ENCODE data around the gene GALNT7. TPM values are rescaled to one million over a fixed set of nuclear protein-coding genes. Genes with fewer than 3 reads are reported as not detected.

GALNT7 gene
- total and polyA plus RNA-seq, 7 donors: 0.69 to 3.2 (median 1.6) TPM

- TF ChIP-seq, protein P1, sequence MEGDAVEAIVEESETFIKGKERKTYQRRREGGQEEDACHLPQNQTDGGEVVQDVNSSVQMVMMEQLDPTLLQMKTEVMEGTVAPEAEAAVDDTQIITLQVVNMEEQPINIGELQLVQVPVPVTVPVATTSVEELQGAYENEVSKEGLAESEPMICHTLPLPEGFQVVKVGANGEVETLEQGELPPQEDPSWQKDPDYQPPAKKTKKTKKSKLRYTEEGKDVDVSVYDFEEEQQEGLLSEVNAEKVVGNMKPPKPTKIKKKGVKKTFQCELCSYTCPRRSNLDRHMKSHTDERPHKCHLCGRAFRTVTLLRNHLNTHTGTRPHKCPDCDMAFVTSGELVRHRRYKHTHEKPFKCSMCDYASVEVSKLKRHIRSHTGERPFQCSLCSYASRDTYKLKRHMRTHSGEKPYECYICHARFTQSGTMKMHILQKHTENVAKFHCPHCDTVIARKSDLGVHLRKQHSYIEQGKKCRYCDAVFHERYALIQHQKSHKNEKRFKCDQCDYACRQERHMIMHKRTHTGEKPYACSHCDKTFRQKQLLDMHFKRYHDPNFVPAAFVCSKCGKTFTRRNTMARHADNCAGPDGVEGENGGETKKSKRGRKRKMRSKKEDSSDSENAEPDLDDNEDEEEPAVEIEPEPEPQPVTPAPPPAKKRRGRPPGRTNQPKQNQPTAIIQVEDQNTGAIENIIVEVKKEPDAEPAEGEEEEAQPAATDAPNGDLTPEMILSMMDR (IDR thresholded peaks at IDR 0.05): no peak
- no peak overlapping the region for H3K4me3 ChIP-seq
- no peaks in the 10 kb centered on the region for H3K36me3 ChIP-seq (ENCODE audit: insufficient read depth in 1 of 2, low read depth in 1 of 2)
- H3K27ac ChIP-seq: no peak overlapping the region
- intact Hi-C loops (cut with DNase I): no loop called here
- ATAC-seq (no peak), DNase-seq (no peak)
- H3K4me1 ChIP-seq: no peaks in the 10 kb centered on the region
- no peaks in the 10 kb centered on the region for H3K27me3 ChIP-seq (ENCODE audit: insufficient read depth in 3 of 3, low read length in 2 of 3)
- no peaks in the 10 kb centered on the region for H3K9me3 ChIP-seq
These were observed 61.5 kb downstream of the GALNT7 start for GRCh38 chr4:173230062-173230461.

DNA sequence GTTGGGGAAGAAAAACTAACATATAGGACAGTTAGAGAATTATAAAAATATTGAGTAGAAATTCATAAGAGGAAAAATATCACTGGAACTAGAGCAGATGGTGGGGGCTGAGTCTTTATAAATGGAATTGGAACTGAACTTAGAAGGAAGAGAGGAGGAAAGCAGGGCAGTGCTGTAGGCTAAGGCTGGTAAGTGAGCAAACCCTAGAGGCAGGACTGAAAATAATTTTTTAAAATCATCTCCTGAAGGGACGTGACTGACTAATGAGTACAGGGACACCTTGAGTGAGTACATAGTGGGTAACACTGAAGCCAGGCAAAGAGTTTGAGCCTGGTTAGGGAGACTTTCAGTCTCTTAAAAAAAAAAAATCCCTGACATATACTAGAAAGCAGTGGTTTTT is 63.3 kb downstream of the GALNT7 start:
- no peaks in the 10 kb centered on the region for H3K4me1 ChIP-seq
- WGBS, 3 donors: 72 to 94% (median 81%) methylated on average over 1 of the region's 1 CpG
- DNase-seq: no peak
- H3K4me3 ChIP-seq: no peak overlapping the region
- no peaks in the 10 kb centered on the region for H3K27me3 ChIP-seq (ENCODE audit: insufficient read depth in 3 of 3, low read length in 2 of 3)
- H3K27ac ChIP-seq: no peak overlapping the region
- intact Hi-C loops (cut with DNase I): no loop called here
- no peaks in the 10 kb centered on the region for H3K36me3 ChIP-seq (ENCODE audit: insufficient read depth in 1 of 2, low read depth in 1 of 2)
- TF ChIP-seq, protein P1 (IDR thresholded peaks at IDR 0.05): no peak
- ATAC-seq: no peak
- H3K9me3 ChIP-seq: no peaks in the 10 kb centered on the region

GRCh38 chr4:173233857-173234256 is 65.2 kb downstream of the GALNT7 start:
- DNase-seq (no peak), ATAC-seq (no peak)
- no peak overlapping the region for H3K4me3 ChIP-seq
- H3K9me3 ChIP-seq: no peaks in the 10 kb centered on the region
- no peaks in the 10 kb centered on the region for H3K4me1 ChIP-seq
- H3K36me3 ChIP-seq (ENCODE audit: insufficient read depth in 1 of 2, low read depth in 1 of 2): no peaks in the 10 kb centered on the region
- H3K27me3 ChIP-seq (ENCODE audit: insufficient read depth in 3 of 3, low read length in 2 of 3): no peaks in the 10 kb centered on the region
- H3K27ac ChIP-seq: no peak overlapping the region
- intact Hi-C loops (cut with DNase I): no loop called here
- TF ChIP-seq, protein P1 (IDR thresholded peaks at IDR 0.05): no peak
- WGBS, 3 donors: 45 to 72% (median 48%) methylated on average over 5 of the region's 5 CpGs

DNA sequence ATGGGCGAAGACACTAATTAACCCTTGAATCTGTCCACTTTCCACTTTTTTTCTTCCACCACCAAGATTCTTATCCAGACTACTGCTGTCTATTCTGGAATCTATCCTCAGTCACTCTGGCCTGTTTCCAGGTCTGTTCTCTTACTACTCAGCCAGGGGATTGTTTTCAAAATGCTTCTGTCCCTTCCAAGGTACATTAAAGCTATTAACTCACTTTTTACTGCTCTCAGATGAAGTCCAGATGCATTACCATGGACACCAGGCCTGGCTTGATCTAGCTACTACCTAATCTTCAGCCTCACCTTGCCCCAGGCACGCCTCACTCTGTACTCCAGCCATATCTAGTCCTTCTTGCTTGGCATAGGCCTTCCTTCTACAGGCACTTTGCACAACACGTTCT is 66.4 kb downstream of the GALNT7 start:
- intact Hi-C loops (cut with DNase I): no loop called here
- WGBS, 3 donors: 95 to 98% (median 95%) methylated on average over 3 of the region's 3 CpGs
- TF ChIP-seq, protein P1 (IDR thresholded peaks at IDR 0.05): no peak
- DNase-seq (no peak), ATAC-seq (no peak)
- no peaks in the 10 kb centered on the region for H3K9me3 ChIP-seq
- no peak overlapping the region for H3K4me3 ChIP-seq
- H3K27me3 ChIP-seq (ENCODE audit: insufficient read depth in 3 of 3, low read length in 2 of 3): no peaks in the 10 kb centered on the region
- H3K36me3 ChIP-seq (ENCODE audit: insufficient read depth in 1 of 2, low read depth in 1 of 2): no peaks in the 10 kb centered on the region
- no peaks in the 10 kb centered on the region for H3K4me1 ChIP-seq
- no peak overlapping the region for H3K27ac ChIP-seq

DNA sequence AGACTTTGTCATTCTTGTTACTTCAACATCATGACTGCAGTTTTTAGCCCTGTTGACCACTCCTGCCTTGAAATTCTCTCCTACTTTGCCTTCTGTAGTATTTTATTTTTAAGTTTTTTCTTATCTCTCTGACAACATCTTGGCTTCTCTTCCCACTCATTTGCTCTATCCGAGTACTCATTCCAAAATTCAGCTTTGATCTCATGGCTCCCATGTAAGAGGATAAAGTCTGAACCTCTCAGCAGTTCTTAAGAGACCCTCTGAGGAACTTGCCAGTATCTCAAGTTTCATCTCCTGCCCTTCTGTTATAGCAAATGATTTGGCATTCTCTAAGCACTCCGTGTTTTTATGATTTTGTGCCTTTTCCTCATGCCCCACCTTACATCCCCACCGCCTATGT is 67.7 kb downstream of the GALNT7 start:
- no peaks in the 10 kb centered on the region for H3K36me3 ChIP-seq (ENCODE audit: insufficient read depth in 1 of 2, low read depth in 1 of 2)

More for the DNA sequence above, 67.7 kb downstream of the GALNT7 start:
- intact Hi-C loops (cut with DNase I): no loop called here
- DNase-seq (no peak), ATAC-seq (no peak)
- no peaks in the 10 kb centered on the region for H3K4me1 ChIP-seq
- no peaks in the 10 kb centered on the region for H3K9me3 ChIP-seq
- no peak overlapping the region for H3K4me3 ChIP-seq
- H3K27me3 ChIP-seq (ENCODE audit: insufficient read depth in 3 of 3, low read length in 2 of 3): no peaks in the 10 kb centered on the region
- WGBS, 3 donors: 58 to 69% (median 66%) methylated on average over 3 of the region's 3 CpGs
- no peak overlapping the region for H3K27ac ChIP-seq
- TF ChIP-seq, protein P1 (IDR thresholded peaks at IDR 0.05): no peak

All from psoas muscle (tissue), 8 donors.